ENCODE data around the gene AUH. TPM values are rescaled to one million over a fixed set of nuclear protein-coding genes. Genes with fewer than 3 reads are reported as not detected.

The AUH gene
- total RNA-seq, 4 donors from 2014 or later: 17.1 to 28.2 (median 20.8) TPM

DNA sequence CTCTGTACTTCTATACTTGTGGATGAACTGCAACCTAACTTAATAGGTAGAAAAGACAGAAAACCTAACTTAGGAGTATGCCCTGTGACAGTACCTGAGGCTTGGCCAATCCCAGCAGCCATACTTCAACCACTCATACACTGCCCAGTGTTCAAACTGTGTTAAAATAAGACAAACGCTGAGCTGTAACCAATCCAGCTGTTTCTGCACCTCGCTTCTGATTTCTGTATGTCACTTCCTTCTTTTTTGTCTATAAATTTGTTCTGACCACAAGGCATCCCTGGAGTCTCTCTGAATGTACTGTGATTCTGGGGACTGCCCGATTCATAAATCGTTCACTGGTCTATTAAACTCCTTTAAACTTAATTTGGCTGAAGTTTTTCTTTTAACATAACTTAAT is 41.4 kb downstream of the AUH start:
- no peak for ATAC-seq
- in situ Hi-C loops (cut with MboI; ENCODE audit: low sequenced_read_pairs in 4 of 4): no loop called here

DNA sequence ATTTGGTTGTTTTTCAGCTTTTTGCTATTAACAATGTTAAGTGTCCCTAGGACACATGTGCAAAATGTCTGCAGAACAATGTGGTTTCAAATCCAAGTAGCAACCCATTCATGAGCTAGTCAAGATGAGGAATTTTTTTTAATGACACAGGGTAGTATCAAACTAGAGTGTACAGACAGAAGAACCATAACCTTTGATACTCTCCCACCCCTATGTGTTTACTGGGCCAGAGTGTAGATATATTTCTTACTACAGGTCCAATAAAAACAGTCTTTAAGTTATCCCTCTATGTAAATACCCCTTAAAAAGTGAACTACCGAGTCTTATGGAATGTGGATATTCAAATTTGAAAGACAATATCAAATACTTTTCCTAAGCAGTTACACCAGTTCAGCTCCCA is 45.6 kb downstream of the AUH start:
- H3K4me3 ChIP-seq: no peak overlapping the region
- peaks cover 0 to 3% of the 10 kb centered on the region in 2 donors for H3K4me1 ChIP-seq
- no peaks in the 10 kb centered on the region for H3K9me3 ChIP-seq
- H3K27ac ChIP-seq: no peak overlapping the region
- TF ChIP-seq POLR2A (IDR thresholded peaks at IDR 0.05): no peak
- TF ChIP-seq, protein P1, sequence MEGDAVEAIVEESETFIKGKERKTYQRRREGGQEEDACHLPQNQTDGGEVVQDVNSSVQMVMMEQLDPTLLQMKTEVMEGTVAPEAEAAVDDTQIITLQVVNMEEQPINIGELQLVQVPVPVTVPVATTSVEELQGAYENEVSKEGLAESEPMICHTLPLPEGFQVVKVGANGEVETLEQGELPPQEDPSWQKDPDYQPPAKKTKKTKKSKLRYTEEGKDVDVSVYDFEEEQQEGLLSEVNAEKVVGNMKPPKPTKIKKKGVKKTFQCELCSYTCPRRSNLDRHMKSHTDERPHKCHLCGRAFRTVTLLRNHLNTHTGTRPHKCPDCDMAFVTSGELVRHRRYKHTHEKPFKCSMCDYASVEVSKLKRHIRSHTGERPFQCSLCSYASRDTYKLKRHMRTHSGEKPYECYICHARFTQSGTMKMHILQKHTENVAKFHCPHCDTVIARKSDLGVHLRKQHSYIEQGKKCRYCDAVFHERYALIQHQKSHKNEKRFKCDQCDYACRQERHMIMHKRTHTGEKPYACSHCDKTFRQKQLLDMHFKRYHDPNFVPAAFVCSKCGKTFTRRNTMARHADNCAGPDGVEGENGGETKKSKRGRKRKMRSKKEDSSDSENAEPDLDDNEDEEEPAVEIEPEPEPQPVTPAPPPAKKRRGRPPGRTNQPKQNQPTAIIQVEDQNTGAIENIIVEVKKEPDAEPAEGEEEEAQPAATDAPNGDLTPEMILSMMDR (IDR thresholded peaks at IDR 0.05 in 4 of 5, conservative IDR thresholded peaks at IDR 0.05 in 1 of 5): no peak
- intact Hi-C loops (cut with DNase I; ENCODE audit: low total_unique reads) (no loop called here), in situ Hi-C loops (cut with MboI; ENCODE audit: low sequenced_read_pairs in 4 of 4) (no loop called here)
- DNase-seq: no peak
- H3K36me3 ChIP-seq: no peaks in the 10 kb centered on the region
- no peak for ATAC-seq
- H3K27me3 ChIP-seq: no peaks in the 10 kb centered on the region

More for the DNA sequence above, 41.4 kb downstream of the AUH start:
- Histone ChIP-seq H3K9me3 (no peaks in the 10 kb centered on the region), H3K4me1 (peaks cover 0 to 3% of the 10 kb centered on the region in 2 donors), H3K36me3 (no peaks in the 10 kb centered on the region), H3K27ac (no peak overlapping the region), H3K4me3 (no peak overlapping the region), H3K27me3 (no peaks in the 10 kb centered on the region)
- no peak for TF ChIP-seq POLR2A (IDR thresholded peaks at IDR 0.05)
- TF ChIP-seq, protein P1 (IDR thresholded peaks at IDR 0.05 in 4 of 5, conservative IDR thresholded peaks at IDR 0.05 in 1 of 5): no peak
- no peak for DNase-seq
- intact Hi-C loops (cut with DNase I; ENCODE audit: low total_unique reads): no loop called here

DNA sequence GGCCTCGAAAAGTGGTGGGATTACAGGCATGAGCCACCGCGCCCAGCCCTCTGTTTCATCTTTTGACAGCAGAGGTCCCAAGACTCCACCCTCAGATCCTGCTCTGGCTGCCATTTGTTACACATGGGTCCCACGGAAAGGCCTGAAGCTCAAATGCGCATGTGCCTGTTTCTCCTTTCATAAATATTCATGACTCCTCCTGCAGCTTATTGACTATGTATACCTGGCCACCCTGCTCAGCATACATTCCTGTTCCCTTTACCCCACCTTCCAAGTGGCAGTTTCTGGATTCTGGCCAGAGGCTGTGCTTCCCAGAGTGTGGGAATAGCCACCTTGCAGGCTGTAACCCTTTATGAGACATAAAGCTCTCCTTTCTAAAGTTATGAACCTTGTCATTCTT is 46.5 kb downstream of the AUH start:
- in situ Hi-C loops (cut with MboI; ENCODE audit: low sequenced_read_pairs in 4 of 4): no loop called here
- Histone ChIP-seq H3K36me3 (no peaks in the 10 kb centered on the region), H3K4me3 (no peak overlapping the region), H3K9me3 (no peaks in the 10 kb centered on the region), H3K4me1 (peaks cover 0 to 3% of the 10 kb centered on the region in 2 donors), H3K27ac (no peak overlapping the region), H3K27me3 (no peaks in the 10 kb centered on the region)
- ATAC-seq (no peak), DNase-seq (no peak)
- no peak for TF ChIP-seq POLR2A (IDR thresholded peaks at IDR 0.05)
- TF ChIP-seq, protein P1 (IDR thresholded peaks at IDR 0.05 in 4 of 5, conservative IDR thresholded peaks at IDR 0.05 in 1 of 5): no peak
- intact Hi-C loops (cut with DNase I; ENCODE audit: low total_unique reads): no loop called here

DNA sequence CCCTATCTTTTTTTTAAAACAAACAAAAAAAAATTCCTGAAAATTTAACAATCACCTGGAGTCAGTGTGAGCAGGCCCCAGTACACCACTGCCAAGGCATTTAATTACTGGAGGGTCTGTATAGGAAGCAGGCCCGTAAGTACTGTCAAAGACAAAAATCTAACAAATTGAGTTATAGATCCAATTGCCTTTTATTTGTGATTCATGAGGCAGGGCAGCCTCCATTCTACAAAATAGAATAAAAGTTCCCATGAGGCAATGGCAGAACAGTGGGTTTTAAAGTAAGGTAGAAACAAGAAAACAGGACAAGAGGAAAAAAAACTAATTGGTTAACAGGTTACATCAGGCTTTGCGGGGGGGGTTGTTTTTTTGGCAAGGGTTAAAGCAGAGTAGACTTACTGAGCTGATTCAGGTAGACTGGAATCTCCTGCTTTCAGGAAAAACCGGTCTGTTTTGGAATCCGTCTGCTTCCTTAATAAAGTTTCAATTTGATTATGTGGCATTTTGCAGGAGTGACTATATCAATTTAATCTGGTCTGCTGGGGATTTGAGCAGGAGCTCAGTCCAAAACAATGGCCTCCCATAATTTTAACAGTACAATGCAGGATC is 48.9 kb downstream of the AUH start:
- in situ Hi-C loops (cut with MboI; ENCODE audit: low sequenced_read_pairs in 4 of 4) (no loop called here), intact Hi-C loops (cut with DNase I; ENCODE audit: low total_unique reads) (no loop called here)
- DNase-seq (no peak), ATAC-seq (no peak)
- no peaks in the 10 kb centered on the region for H3K27me3 ChIP-seq
- H3K27ac ChIP-seq: no peak overlapping the region
- H3K9me3 ChIP-seq: no peaks in the 10 kb centered on the region
- H3K4me1 ChIP-seq: peaks cover 0 to 3% of the 10 kb centered on the region in 2 donors
- H3K36me3 ChIP-seq: no peaks in the 10 kb centered on the region
- TF ChIP-seq, protein P1 (IDR thresholded peaks at IDR 0.05 in 4 of 5, conservative IDR thresholded peaks at IDR 0.05 in 1 of 5): no peak
- no peak for TF ChIP-seq POLR2A (IDR thresholded peaks at IDR 0.05)
- H3K4me3 ChIP-seq: no peak overlapping the region

DNA sequence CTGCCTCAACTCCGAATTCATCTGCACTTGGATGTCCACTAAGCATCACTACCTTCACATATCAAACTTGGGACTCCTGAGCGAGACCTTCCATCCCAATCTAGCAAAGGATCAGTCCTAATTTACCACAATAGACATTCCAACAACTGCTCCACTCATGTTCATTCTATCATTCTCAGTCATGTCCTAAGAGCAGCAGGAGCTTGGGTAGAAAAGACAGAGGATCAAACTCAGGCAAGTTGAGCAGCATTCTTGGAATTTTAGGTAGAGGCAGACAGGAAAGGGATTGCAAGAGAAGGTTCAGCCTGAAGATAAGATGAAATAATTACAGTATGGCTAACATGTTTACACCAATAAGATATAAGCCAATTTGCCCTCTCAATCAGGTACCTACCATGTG is 51.7 kb downstream of the AUH start:
- in situ Hi-C loops (cut with MboI; ENCODE audit: low sequenced_read_pairs in 4 of 4): no loop called here
- ATAC-seq (no peak), DNase-seq (no peak)
- H3K27ac ChIP-seq: no peak overlapping the region
- H3K4me3 ChIP-seq: no peak overlapping the region
- TF ChIP-seq, protein P1 (IDR thresholded peaks at IDR 0.05 in 4 of 5, conservative IDR thresholded peaks at IDR 0.05 in 1 of 5): no peak
- no peak for TF ChIP-seq POLR2A (IDR thresholded peaks at IDR 0.05)
- H3K4me1 ChIP-seq: peaks cover 13 to 14% of the 10 kb centered on the region in 2 donors
- H3K9me3 ChIP-seq: no peaks in the 10 kb centered on the region
- intact Hi-C loops (cut with DNase I; ENCODE audit: low total_unique reads): no loop called here
- H3K36me3 ChIP-seq: no peaks in the 10 kb centered on the region
- no peaks in the 10 kb centered on the region for H3K27me3 ChIP-seq
